PC-9 (cell line): Measurements from ENCODE around the gene ORMDL3. TPM values are rescaled to one million over a fixed set of nuclear protein-coding genes. Genes with fewer than 3 reads are reported as not detected.

Experiments used
- BruUV-seq: library from RNA; stranded (reverse); fragments of 400-500 nt; replicated peaks from 2 replicates; lab custom pipeline; 2021; lab: Mats Ljungman, UMichigan
- CTCF ChIA-PET: fragments of 300-600 bp; sonication (Branson Sonifier 250); formaldehyde crosslinking; loops from one replicate; lab custom pipeline; 2022; ENCODE audit warnings: antibody characterized with exemption; lab: Charles Lee
- POLR2A ChIA-PET: fragments of 300-600 bp; sonication (Branson Sonifier 250); formaldehyde crosslinking; loops from one replicate; lab custom pipeline; 2022; ENCODE audit warnings: antibody characterized with exemption; ENCODE audit not compliant: unreplicated experiment; lab: Charles Lee
- DNase-seq, 2 experiments: peaks; one replicate each; pipeline versions ENCODE4 v3.0.0 to v3.0.0-alpha.2; 2015 to 2022; ENCODE audit warnings: mixed read lengths in 1 of 2
- H2AFZ ChIP-seq: fragments of 200-600 bp; sonication (generic); 2 replicates; pipeline ENCODE4 v1.8.1; 2017; ENCODE audit warnings: antibody characterized with exemption
- H3F3A ChIP-seq: fragments of 200-600 bp; sonication (generic); 2 replicates; pipeline ENCODE4 v1.8.1; 2017; ENCODE audit warnings: antibody characterized with exemption, mild to moderate bottlenecking, low read depth; ENCODE audit not compliant: insufficient read depth
- H3K27ac ChIP-seq: fragments of 200-600 bp; sonication (generic); 2 replicates; pipeline ENCODE4 v1.6.1; 2016; ENCODE audit warnings: mixed run types
- H3K27me3 ChIP-seq: fragments of 200-600 bp; sonication (generic); 2 replicates; pipeline ENCODE4 v1.6.1; 2016; ENCODE audit warnings: low read depth, mixed run types; ENCODE audit not compliant: insufficient read depth
- H3K36me3 ChIP-seq: fragments of 200-600 bp; sonication (generic); 2 replicates; pipeline ENCODE4 v1.6.1; 2016; ENCODE audit warnings: low read depth, mixed run types
- H3K4me1 ChIP-seq: fragments of 200-600 bp; sonication (generic); replicated peaks from 2 replicates; pipeline ENCODE4 v1.6.1; 2016; ENCODE audit warnings: mixed run types; ENCODE audit not compliant: insufficient read depth
- H3K4me2 ChIP-seq: fragments of 200-600 bp; sonication (generic); 2 replicates; pipeline ENCODE4 v1.6.1; 2017; ENCODE audit warnings: mixed run types
- H3K4me3 ChIP-seq: fragments of 200-600 bp; sonication (generic); 2 replicates; pipeline ENCODE4 v1.6.1; 2016; ENCODE audit warnings: mixed run types
- H3K79me2 ChIP-seq: fragments of 200-600 bp; sonication (generic); 2 replicates; pipeline ENCODE4 v1.6.1; 2017; ENCODE audit warnings: low read depth, mixed run types
- H3K9me2 ChIP-seq: fragments of 200-600 bp; sonication (generic); 2 replicates; pipeline ENCODE4 v1.8.1; 2017; ENCODE audit warnings: mild to moderate bottlenecking; ENCODE audit not compliant: insufficient read depth
- H3K9me3 ChIP-seq: fragments of 200-600 bp; sonication (generic); 2 replicates; pipeline ENCODE4 v1.8.1; 2016; ENCODE audit warnings: low read depth; ENCODE audit not compliant: insufficient read depth
- H4K20me1 ChIP-seq: fragments of 200-600 bp; sonication (generic); 2 replicates; pipeline ENCODE4 v1.8.1; 2017; ENCODE audit not compliant: insufficient read depth
- CTCF ChIP-seq: fragments of 200-600 bp; sonication (generic); conservative IDR thresholded peaks from 2 replicates; pipeline ENCODE4 v1.6.1; 2017; ENCODE audit warnings: mixed run types, antibody characterized with exemption, mild to moderate bottlenecking, moderate library complexity
- EZH2 ChIP-seq: fragments of 200-600 bp; sonication (generic); IDR thresholded peaks from 2 replicates; pipeline ENCODE4 v1.8.0; 2017; ENCODE audit warnings: antibody characterized with exemption, low read depth
- intact Hi-C: fragments of 100-400 bp; cut with micrococcal nuclease; formaldehyde crosslinking; loops from one replicate; pipeline ENCODE4 v1.10.0; 2022; ENCODE audit not compliant: unreplicated experiment
- total RNA-seq: library from RNA; stranded (reverse); gene quantifications from 2 replicates; pipeline ENCODE4 v1.2.3, GENCODE V29; 2021

ORMDL3 gene
- total RNA-seq, 1 experiment from 2014 or later: 51.1 TPM

- intact Hi-C loops: no loop called here
- Histone ChIP-seq H2AFZ (no peak overlapping the region), H3F3A (no peaks in the 10 kb centered on the region), H3K36me3 (no peaks in the 10 kb centered on the region), H3K9me2 (no peaks in the 10 kb centered on the region), H3K4me1 (no peaks in the 10 kb centered on the region), H4K20me1 (no peaks in the 10 kb centered on the region), H3K9me3 (no peaks in the 10 kb centered on the region), H3K4me2 (no peak overlapping the region), H3K27me3 (0 out of 2 replicates have a peak, but pooled peaks cover 8% of the 10 kb centered on the region), H3K27ac (no peak overlapping the region), H3K4me3 (no peak overlapping the region), H3K79me2 (no peaks in the 10 kb centered on the region)
- TF ChIP-seq EZH2 (no peak), CTCF (no peak)
- POLR2A ChIA-PET: no interaction called here
- DNase-seq: no peak
- no TSS peak for BruUV-seq
- CTCF ChIA-PET: no interaction called here
Measured at GRCh38 chr17:39970157-39970692, 42.8 kb upstream of the ORMDL3 start.

- BruUV-seq: no TSS peak
- H3K4me2 ChIP-seq: no peak overlapping the region
Measured at GRCh38 chr17:39969375-39969774, 42.0 kb upstream of the ORMDL3 start.

GRCh38 chr17:39968761-39969160, 41.4 kb upstream of the ORMDL3 start:
- Histone ChIP-seq H3K9me2 (no peaks in the 10 kb centered on the region), H2AFZ (no peak overlapping the region), H3K4me3 (no peak overlapping the region), H3F3A (peaks cover 10% of the 10 kb centered on the region; the same call in 1 of the 2 replicates), H4K20me1 (no peaks in the 10 kb centered on the region), H3K36me3 (no peaks in the 10 kb centered on the region), H3K4me2 (no peak overlapping the region), H3K4me1 (peaks cover under 1% of the 10 kb centered on the region; the same call in 1 of the 2 replicates), H3K27ac (no peak overlapping the region), H3K9me3 (no peaks in the 10 kb centered on the region), H3K79me2 (no peaks in the 10 kb centered on the region), H3K27me3 (0 out of 2 replicates have a peak, but pooled peaks cover 8% of the 10 kb centered on the region)
- ChIA-PET CTCF (no interaction called here), POLR2A (no interaction called here)
- DNase-seq: no peak
- intact Hi-C loops: no loop called here
- no peak for TF ChIP-seq CTCF
- TF ChIP-seq EZH2: no peak
- BruUV-seq: no TSS peak

More at GRCh38 chr17:39969375-39969774, 42.0 kb upstream of the ORMDL3 start:
- ChIA-PET CTCF (no interaction called here), POLR2A (no interaction called here)
- DNase-seq: no peak
- no peak overlapping the region for H3K4me3 ChIP-seq
- TF ChIP-seq EZH2: no peak
- TF ChIP-seq CTCF: no peak
- H2AFZ ChIP-seq: no peak overlapping the region
- H4K20me1 ChIP-seq: no peaks in the 10 kb centered on the region
- H3F3A ChIP-seq: peaks cover 4% of the 10 kb centered on the region; the same call in 1 of the 2 replicates
- H3K27ac ChIP-seq: no peak overlapping the region
- H3K9me3 ChIP-seq: no peaks in the 10 kb centered on the region
- 0 out of 2 replicates have a peak, but pooled peaks cover 8% of the 10 kb centered on the region for H3K27me3 ChIP-seq
- intact Hi-C loops: no loop called here
- no peaks in the 10 kb centered on the region for H3K79me2 ChIP-seq
- no peaks in the 10 kb centered on the region for H3K4me1 ChIP-seq
- H3K36me3 ChIP-seq: no peaks in the 10 kb centered on the region
- H3K9me2 ChIP-seq: no peaks in the 10 kb centered on the region
